ENCODE results near the gene MACROH2A2. TPM values are rescaled to one million over a fixed set of nuclear protein-coding genes. Genes with fewer than 3 reads are reported as not detected.

The MACROH2A2 gene
- total RNA-seq, 1 donor from 2014 or later: 8.2 TPM

DNA sequence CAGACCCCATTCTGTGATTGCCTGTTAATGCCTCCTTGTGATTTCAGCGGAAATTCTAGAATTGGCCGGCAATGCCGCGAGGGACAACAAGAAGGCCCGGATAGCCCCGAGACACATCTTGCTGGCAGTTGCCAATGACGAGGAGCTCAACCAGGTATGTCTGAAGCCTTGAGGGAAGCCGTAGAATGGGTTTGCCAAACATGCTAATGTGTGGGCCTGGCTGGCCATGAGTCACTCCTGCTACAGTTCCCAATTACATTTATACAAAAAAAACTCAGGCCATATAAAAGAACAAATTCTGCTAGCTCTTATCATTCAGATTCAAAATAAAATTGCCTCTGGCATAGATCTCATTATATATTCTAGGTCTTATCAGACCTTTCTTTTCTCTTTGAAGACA is 37.4 kb downstream of the MACROH2A2 start:
- no peak for DNase-seq (ENCODE audit: low spot score in 2 of 2)
- TF ChIP-seq CTCF (IDR thresholded peaks at IDR 0.05): no peak
- Histone ChIP-seq H3K36me3 (peaks cover 0 to 3% of the 10 kb centered on the region in 2 donors), H3K4me3 (no peak overlapping the region), H3K27ac (no peak overlapping the region), H3K9me3 (no peaks in the 10 kb centered on the region), H3K27me3 (no peaks in the 10 kb centered on the region), H3K4me1 (no peaks in the 10 kb centered on the region)
- intact Hi-C loops (cut with DNase I): no loop called here

- Histone ChIP-seq H3K9me3 (no peaks in the 10 kb centered on the region), H3K27ac (no peak overlapping the region), H3K4me1 (no peaks in the 10 kb centered on the region), H3K27me3 (no peaks in the 10 kb centered on the region), H3K36me3 (peaks cover 0 to 3% of the 10 kb centered on the region in 2 donors), H3K4me3 (no peak overlapping the region)
- DNase-seq (ENCODE audit: low spot score in 2 of 2): no peak
- no peak for TF ChIP-seq CTCF (IDR thresholded peaks at IDR 0.05)
- intact Hi-C loops (cut with DNase I): no loop called here
Observed at GRCh38 chr10:70090951-70091350, 38.3 kb downstream of the MACROH2A2 start.

DNA sequence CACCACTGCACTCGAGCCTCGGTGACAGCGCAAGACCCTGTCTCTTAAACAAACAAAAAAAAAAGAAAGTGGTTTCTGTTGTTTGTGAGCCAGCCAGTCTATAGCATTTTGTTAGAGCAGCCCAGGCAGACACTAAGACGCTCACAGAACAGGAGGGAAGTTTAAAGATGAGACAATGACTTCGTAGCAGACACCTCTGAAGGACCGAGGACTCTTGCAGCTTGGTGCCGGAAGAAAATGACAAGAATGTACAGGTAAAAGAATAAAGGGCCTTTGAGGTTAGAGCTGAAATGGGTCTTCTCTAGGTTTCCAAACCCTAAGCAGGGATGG is 39.7 kb downstream of the MACROH2A2 start:
- no peaks in the 10 kb centered on the region for H3K27me3 ChIP-seq
- DNase-seq (ENCODE audit: low spot score in 2 of 2): no peak
- no peak overlapping the region for H3K27ac ChIP-seq
- H3K9me3 ChIP-seq: no peaks in the 10 kb centered on the region
- H3K36me3 ChIP-seq: peaks cover 0 to 3% of the 10 kb centered on the region in 2 donors
- no peak for TF ChIP-seq CTCF (IDR thresholded peaks at IDR 0.05)
- intact Hi-C loops (cut with DNase I): no loop called here
- no peak overlapping the region for H3K4me3 ChIP-seq
- H3K4me1 ChIP-seq: no peaks in the 10 kb centered on the region

DNA sequence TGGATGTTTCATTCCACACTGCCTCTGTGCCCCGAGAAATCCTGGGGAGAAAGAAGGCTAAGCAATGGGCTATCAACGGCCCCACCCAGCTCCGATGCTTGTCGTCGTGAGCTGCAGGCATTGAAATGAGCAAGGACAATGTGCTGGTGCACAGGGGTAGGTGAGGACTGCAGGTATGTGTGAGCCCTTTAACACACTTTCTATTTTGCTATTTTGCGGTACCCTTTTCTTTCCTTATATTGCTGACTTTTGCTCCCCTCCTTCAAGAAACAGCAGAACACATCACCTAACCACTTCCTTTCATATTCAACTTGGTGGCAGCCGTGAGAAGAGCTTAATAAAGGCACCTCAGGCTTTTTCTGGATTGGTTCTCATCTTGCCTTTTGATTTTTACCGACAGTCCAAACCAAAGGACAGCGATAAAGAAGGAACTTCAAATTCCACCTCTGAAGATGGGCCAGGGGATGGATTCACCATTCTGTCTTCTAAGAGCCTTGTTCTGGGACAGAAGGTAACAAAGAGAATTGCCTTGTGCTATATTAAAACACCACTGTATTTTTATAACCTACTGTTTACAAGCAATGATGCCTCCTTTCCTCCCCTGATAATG is 40.8 kb downstream of the MACROH2A2 start:
- no peak for DNase-seq (ENCODE audit: low spot score in 2 of 2)
- TF ChIP-seq CTCF (IDR thresholded peaks at IDR 0.05): no peak
- Histone ChIP-seq H3K9me3 (no peaks in the 10 kb centered on the region), H3K27me3 (no peaks in the 10 kb centered on the region), H3K4me3 (no peak overlapping the region), H3K27ac (no peak overlapping the region), H3K36me3 (peaks cover 0 to 3% of the 10 kb centered on the region in 2 donors), H3K4me1 (no peaks in the 10 kb centered on the region)
- intact Hi-C loops (cut with DNase I): no loop called here

GRCh38 chr10:70094250-70094649 is 41.6 kb downstream of the MACROH2A2 start:
- intact Hi-C loops (cut with DNase I): no loop called here
- no peaks in the 10 kb centered on the region for H3K27me3 ChIP-seq
- H3K4me1 ChIP-seq: no peaks in the 10 kb centered on the region
- no peak overlapping the region for H3K27ac ChIP-seq
- H3K4me3 ChIP-seq: no peak overlapping the region
- H3K36me3 ChIP-seq: peaks cover 0 to 3% of the 10 kb centered on the region in 2 donors
- no peaks in the 10 kb centered on the region for H3K9me3 ChIP-seq
- DNase-seq (ENCODE audit: low spot score in 2 of 2): no peak
- TF ChIP-seq CTCF (IDR thresholded peaks at IDR 0.05): no peak

Measured in ascending aorta (tissue), 2 donors.